ENCODE results near the gene ART3. TPM values are rescaled to one million over a fixed set of nuclear protein-coding genes. Genes with fewer than 3 reads are reported as not detected.

The ART3 gene
- total and polyA plus RNA-seq, 9 of the 15 experiments (the other 6 are each of a cell fraction or from before 2014, with no cell fraction given) = 0.69 to 1.4 (median 1.1) TPM; not detected in 1

GRCh38 chr4:76058888-76059426, 15.6 kb upstream of the ART3 start (continued):
- no peak for TF ChIP-seq KDM5B (IDR thresholded peaks at IDR 0.05; ENCODE audit: insufficient replicate concordance, low read depth, low read length)
- no peak for TF ChIP-seq ZBTB49 (CRISPR knock-in tag; IDR thresholded peaks at IDR 0.05; ENCODE audit: borderline replicate concordance)
- 0 out of 2 replicates have a peak, but pooled peaks have one; percentile 25 for TF ChIP-seq NCOA1 (IDR thresholded peaks at IDR 0.05; ENCODE audit: low read depth)
- TF ChIP-seq FOXJ3 (CRISPR knock-in tag; IDR thresholded peaks at IDR 0.05) = no peak
- TF ChIP-seq ZNF586 (CRISPR knock-in tag; conservative IDR thresholded peaks at IDR 0.05) = no peak
- no peak for TF ChIP-seq VEZF1 (CRISPR knock-in tag; IDR thresholded peaks at IDR 0.05)
- TF ChIP-seq ZKSCAN3 (CRISPR knock-in tag; IDR thresholded peaks at IDR 0.05) = no peak
- TF ChIP-seq MTA2 (IDR thresholded peaks at IDR 0.05; ENCODE audit: low read depth) = peak; percentile 51
- TF ChIP-seq ZNF318 (IDR thresholded peaks at IDR 0.05; ENCODE audit: borderline replicate concordance in 1 of 2, low read depth in 1 of 2) = peak in 1 of 2 experiments; percentile 94; a peak in 2 of 4 replicates
- no peak for TF ChIP-seq ZNF561 (CRISPR knock-in tag; conservative IDR thresholded peaks at IDR 0.05)
- TF ChIP-seq NCOA6 (IDR thresholded peaks at IDR 0.05) = no peak
- TF ChIP-seq SMAD4 (CRISPR knock-in tag; conservative IDR thresholded peaks at IDR 0.05) = no peak
- TF ChIP-seq WHSC1 (IDR thresholded peaks at IDR 0.05; ENCODE audit: low read length) = no peak
- TF ChIP-seq RBBP5 (IDR thresholded peaks at IDR 0.05; ENCODE audit: borderline replicate concordance, insufficient read depth, low read length, poor library complexity, severe bottlenecking) = no peak
- peak; percentile 94 for TF ChIP-seq ZNF766 (CRISPR knock-in tag; conservative IDR thresholded peaks at IDR 0.05)
